GM21390 (cell line): ENCODE results near the gene PDE9A.

ENCODE experiments used
- ATAC-seq: cut with Tn5 transposase; IDR thresholded peaks from one replicate; pipeline ENCODE4 v1.9.1; 2021; ENCODE audit not compliant: unreplicated experiment

Gene PDE9A

GRCh38 chr21:42753804-42754203 is 100.4 kb downstream of the PDE9A start:
- no peak for ATAC-seq

GRCh38 chr21:42754270-42754933 is 101.0 kb downstream of the PDE9A start:
- ATAC-seq: no peak

GRCh38 chr21:42755031-42755665 is 101.7 kb downstream of the PDE9A start:
- no peak for ATAC-seq

GRCh38 chr21:42755766-42756579 is 102.6 kb downstream of the PDE9A start:
- no peak for ATAC-seq

GRCh38 chr21:42756580-42757250 is 103.3 kb downstream of the PDE9A start:
- ATAC-seq: no peak

GRCh38 chr21:42757422-42757821 is 104.0 kb downstream of the PDE9A start:
- no peak for ATAC-seq

GRCh38 chr21:42757826-42758655 is 104.6 kb downstream of the PDE9A start:
- ATAC-seq: no peak

GRCh38 chr21:42758721-42759593 is 105.5 kb downstream of the PDE9A start:
- ATAC-seq: no peak

GRCh38 chr21:42759594-42759927 is 106.1 kb downstream of the PDE9A start:
- no peak for ATAC-seq

GRCh38 chr21:42760361-42760950 is 107.0 kb downstream of the PDE9A start:
- ATAC-seq: no peak

GRCh38 chr21:42760951-42761751 is 107.7 kb downstream of the PDE9A start:
- ATAC-seq: no peak

- ATAC-seq: no peak
These were observed 108.4 kb downstream of the PDE9A start for GRCh38 chr21:42761776-42762335.

- no peak for ATAC-seq
These were observed 110.4 kb downstream of the PDE9A start for GRCh38 chr21:42763581-42764442.

- no peak for ATAC-seq
These were observed 111.0 kb downstream of the PDE9A start for GRCh38 chr21:42764443-42764760.

GRCh38 chr21:42764883-42765282 is 111.5 kb downstream of the PDE9A start:
- no peak for ATAC-seq

- ATAC-seq: no peak
These were observed 112.2 kb downstream of the PDE9A start for GRCh38 chr21:42765656-42766055.

- no peak for ATAC-seq
These were observed 113.5 kb downstream of the PDE9A start for GRCh38 chr21:42766739-42767560.
